Adrenal gland (tissue), 5 donors: Measurements from ENCODE around the gene SYT1.

ENCODE experiments used
- CTCF ChIP-seq, 6 experiments: fragments of 450-650 bp in 4 of 6; fragments of 200-600 bp in 2 of 6; sonication (generic) in 1 of 6; IDR thresholded peaks; 1 replicate in 5 of 6; 2 replicates in 1 of 6; pipeline versions ENCODE4 v1.5.1 to v1.8.0; 2016 to 2021; ENCODE audit warnings: antibody characterized with exemption in 6 of 6, mild to moderate bottlenecking in 2 of 6, moderate library complexity in 1 of 6
- POLR2A ChIP-seq, 2 donors: fragments of 450-650 bp; IDR thresholded peaks; one replicate each; pipeline ENCODE4 v1.6.1; 2017; ENCODE audit warnings: antibody characterized with exemption in 2 of 2, mild to moderate bottlenecking in 2 of 2, moderate library complexity in 1 of 2
- donor health status: DM: no; HTN: no; CAD: no.

GRCh38 chr12:78824918-78825317 is 39.7 kb upstream of the SYT1 start:
- no peak for TF ChIP-seq CTCF (IDR thresholded peaks at IDR 0.05)
- TF ChIP-seq POLR2A (IDR thresholded peaks at IDR 0.05), result no peak
